Measurements from ENCODE around the gene NLRP7.
"Not testable (repeated sequence)": the region's sequence is repeated elsewhere in the genome, so short reads cannot be mapped to it uniquely, and the experiment has no call there.

DNA sequence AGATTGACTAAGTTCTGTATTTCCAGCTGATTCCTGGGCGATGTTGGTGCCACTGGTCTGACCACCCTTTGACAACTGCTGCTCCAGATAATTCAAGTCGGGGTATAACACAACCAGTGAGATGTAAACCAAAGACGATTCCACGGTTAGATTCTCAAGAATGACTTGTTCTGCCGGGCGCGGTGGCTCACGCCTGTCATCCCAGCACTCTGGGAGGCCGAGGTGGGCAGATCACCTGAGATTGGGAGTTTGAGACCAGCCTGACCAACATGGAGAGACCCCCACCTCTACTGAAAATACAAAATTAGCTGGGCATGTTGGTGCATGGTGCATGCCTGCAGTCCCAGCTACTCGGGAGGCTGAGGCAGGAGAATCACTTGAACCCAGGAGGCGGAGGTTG, 42.2 kb upstream of the NLRP7 start:
- TF ChIP-seq, protein P1, sequence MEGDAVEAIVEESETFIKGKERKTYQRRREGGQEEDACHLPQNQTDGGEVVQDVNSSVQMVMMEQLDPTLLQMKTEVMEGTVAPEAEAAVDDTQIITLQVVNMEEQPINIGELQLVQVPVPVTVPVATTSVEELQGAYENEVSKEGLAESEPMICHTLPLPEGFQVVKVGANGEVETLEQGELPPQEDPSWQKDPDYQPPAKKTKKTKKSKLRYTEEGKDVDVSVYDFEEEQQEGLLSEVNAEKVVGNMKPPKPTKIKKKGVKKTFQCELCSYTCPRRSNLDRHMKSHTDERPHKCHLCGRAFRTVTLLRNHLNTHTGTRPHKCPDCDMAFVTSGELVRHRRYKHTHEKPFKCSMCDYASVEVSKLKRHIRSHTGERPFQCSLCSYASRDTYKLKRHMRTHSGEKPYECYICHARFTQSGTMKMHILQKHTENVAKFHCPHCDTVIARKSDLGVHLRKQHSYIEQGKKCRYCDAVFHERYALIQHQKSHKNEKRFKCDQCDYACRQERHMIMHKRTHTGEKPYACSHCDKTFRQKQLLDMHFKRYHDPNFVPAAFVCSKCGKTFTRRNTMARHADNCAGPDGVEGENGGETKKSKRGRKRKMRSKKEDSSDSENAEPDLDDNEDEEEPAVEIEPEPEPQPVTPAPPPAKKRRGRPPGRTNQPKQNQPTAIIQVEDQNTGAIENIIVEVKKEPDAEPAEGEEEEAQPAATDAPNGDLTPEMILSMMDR (IDR thresholded peaks at IDR 0.05), result not testable (repeated sequence)
- not testable (repeated sequence) for TF ChIP-seq POLR2A (IDR thresholded peaks at IDR 0.05)

Data from prostate gland (tissue), 2 donors.